Measurements from ENCODE around the gene TCP11L1.

Gene TCP11L1

DNA sequence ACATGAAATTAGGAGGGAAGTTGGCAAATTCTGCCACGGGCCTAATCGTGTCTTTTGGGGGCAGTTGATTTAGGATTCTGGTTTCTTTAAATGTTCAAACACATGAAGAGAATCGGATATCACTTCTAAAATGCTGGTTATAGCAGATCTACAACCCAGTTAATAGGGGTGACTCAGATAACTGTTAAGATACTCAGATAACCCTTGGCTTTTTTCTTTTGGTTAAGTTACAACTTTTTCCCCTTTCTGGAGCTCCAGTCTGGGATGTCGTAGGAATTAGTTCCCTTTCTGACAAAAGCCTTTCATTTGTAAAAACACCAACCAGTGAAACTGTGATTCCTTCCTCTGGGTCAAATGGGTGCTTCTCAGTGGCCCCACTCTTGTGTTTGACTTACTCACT is 22.7 kb upstream of the TCP11L1 start:
- no peaks in the 10 kb centered on the region for H4K20me1 ChIP-seq (ENCODE audit: insufficient read depth, low read length)
- H3K79me2 ChIP-seq (ENCODE audit: low read length) = no peaks in the 10 kb centered on the region
- H3K9me3 ChIP-seq (replicated peaks; ENCODE audit: insufficient read depth, low read length) = no peaks in the 10 kb centered on the region
- H3K4me1 ChIP-seq (ENCODE audit: low read length) = peaks cover 4% of the 10 kb centered on the region
- no peak for DNase-seq
- no peak overlapping the region for H3K4me3 ChIP-seq (ENCODE audit: low read length)
- no peak overlapping the region for H2AFZ ChIP-seq (ENCODE audit: low read length)
- H3K9ac ChIP-seq (ENCODE audit: low read length) = no peak overlapping the region
- H3K27me3 ChIP-seq (replicated peaks; ENCODE audit: insufficient read depth, low read length) = no peaks in the 10 kb centered on the region
- H3K27ac ChIP-seq (ENCODE audit: low read length) = no peak overlapping the region
- TF ChIP-seq EZH2 (optimal IDR thresholded peaks at IDR 0.05; ENCODE audit: low read depth, low read length) (no peak), EZH2phosphoT487 (IDR thresholded peaks at IDR 0.05; ENCODE audit: low read length) (no peak)
- TF ChIP-seq, protein P1, sequence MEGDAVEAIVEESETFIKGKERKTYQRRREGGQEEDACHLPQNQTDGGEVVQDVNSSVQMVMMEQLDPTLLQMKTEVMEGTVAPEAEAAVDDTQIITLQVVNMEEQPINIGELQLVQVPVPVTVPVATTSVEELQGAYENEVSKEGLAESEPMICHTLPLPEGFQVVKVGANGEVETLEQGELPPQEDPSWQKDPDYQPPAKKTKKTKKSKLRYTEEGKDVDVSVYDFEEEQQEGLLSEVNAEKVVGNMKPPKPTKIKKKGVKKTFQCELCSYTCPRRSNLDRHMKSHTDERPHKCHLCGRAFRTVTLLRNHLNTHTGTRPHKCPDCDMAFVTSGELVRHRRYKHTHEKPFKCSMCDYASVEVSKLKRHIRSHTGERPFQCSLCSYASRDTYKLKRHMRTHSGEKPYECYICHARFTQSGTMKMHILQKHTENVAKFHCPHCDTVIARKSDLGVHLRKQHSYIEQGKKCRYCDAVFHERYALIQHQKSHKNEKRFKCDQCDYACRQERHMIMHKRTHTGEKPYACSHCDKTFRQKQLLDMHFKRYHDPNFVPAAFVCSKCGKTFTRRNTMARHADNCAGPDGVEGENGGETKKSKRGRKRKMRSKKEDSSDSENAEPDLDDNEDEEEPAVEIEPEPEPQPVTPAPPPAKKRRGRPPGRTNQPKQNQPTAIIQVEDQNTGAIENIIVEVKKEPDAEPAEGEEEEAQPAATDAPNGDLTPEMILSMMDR (IDR thresholded peaks at IDR 0.05; ENCODE audit: low read length) = no peak
- no peaks in the 10 kb centered on the region for H3K36me3 ChIP-seq (replicated peaks; ENCODE audit: insufficient read depth, low read length)
- no peak overlapping the region for H3K4me2 ChIP-seq (ENCODE audit: low read depth, low read length)
- H3F3A ChIP-seq (ENCODE audit: insufficient read depth, low read length) = no peaks in the 10 kb centered on the region
- no peaks in the 10 kb centered on the region for H3K9me2 ChIP-seq (replicated peaks; ENCODE audit: insufficient read depth, low read length)

DNA sequence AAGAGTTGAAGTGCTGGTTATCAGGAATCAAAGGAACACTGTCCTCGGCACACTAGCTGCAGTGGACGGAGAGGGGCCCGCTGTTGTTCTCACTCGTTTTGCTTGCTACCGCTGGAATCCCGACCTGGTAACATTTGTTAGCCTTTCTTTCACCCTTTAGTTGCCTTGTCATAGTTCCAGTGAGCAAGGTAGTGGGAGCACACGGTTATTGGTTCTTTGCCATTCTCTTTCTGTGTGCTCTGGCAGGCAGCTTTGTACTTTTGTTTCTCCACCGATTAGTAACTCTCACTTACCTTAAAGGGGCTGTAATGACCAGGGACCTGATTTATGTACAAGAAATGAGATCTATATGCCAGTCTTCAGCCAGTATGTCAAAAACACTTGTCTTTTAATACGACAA is 21.9 kb upstream of the TCP11L1 start:
- H3K4me3 ChIP-seq (ENCODE audit: low read length) = no peak overlapping the region
- no peaks in the 10 kb centered on the region for H3F3A ChIP-seq (ENCODE audit: insufficient read depth, low read length)
- H4K20me1 ChIP-seq (ENCODE audit: insufficient read depth, low read length) = no peaks in the 10 kb centered on the region
- H3K9me2 ChIP-seq (replicated peaks; ENCODE audit: insufficient read depth, low read length) = no peaks in the 10 kb centered on the region
- no peak overlapping the region for H2AFZ ChIP-seq (ENCODE audit: low read length)
- no peak overlapping the region for H3K27ac ChIP-seq (ENCODE audit: low read length)
- H3K9ac ChIP-seq (ENCODE audit: low read length) = no peak overlapping the region
- H3K9me3 ChIP-seq (replicated peaks; ENCODE audit: insufficient read depth, low read length) = no peaks in the 10 kb centered on the region
- H3K79me2 ChIP-seq (ENCODE audit: low read length) = no peaks in the 10 kb centered on the region
- H3K27me3 ChIP-seq (replicated peaks; ENCODE audit: insufficient read depth, low read length) = no peaks in the 10 kb centered on the region
- TF ChIP-seq, protein P1 (IDR thresholded peaks at IDR 0.05; ENCODE audit: low read length) = no peak
- TF ChIP-seq EZH2 (optimal IDR thresholded peaks at IDR 0.05; ENCODE audit: low read depth, low read length) (no peak), EZH2phosphoT487 (IDR thresholded peaks at IDR 0.05; ENCODE audit: low read length) (no peak)
- no peak overlapping the region for H3K4me2 ChIP-seq (ENCODE audit: low read depth, low read length)
- no peak for DNase-seq
- H3K36me3 ChIP-seq (replicated peaks; ENCODE audit: insufficient read depth, low read length) = no peaks in the 10 kb centered on the region
- H3K4me1 ChIP-seq (ENCODE audit: low read length) = no peaks in the 10 kb centered on the region

DNA sequence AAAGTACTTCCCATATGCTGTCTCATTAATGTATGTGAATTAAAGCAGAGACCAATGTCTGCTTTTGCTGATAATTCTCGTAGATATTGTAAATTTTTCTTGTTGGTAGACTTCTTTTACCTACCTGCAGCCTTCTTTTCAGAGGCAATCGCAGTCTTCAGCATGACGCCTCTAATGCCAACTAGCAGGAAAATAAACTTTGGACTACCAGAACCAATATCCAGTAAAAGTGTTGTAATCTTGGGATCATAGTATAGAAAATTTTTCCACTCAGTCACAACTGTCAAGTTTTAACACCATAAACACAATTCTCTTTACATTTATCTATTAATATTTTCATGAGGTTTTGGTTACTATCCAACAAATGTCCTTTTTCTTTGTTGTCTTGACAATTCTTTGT is 21.4 kb upstream of the TCP11L1 start:
- Histone ChIP-seq H3K27ac (ENCODE audit: low read length) (no peak overlapping the region), H3K9me2 (replicated peaks; ENCODE audit: insufficient read depth, low read length) (no peaks in the 10 kb centered on the region), H3K27me3 (replicated peaks; ENCODE audit: insufficient read depth, low read length) (no peaks in the 10 kb centered on the region), H3K4me3 (ENCODE audit: low read length) (no peak overlapping the region), H3F3A (ENCODE audit: insufficient read depth, low read length) (no peaks in the 10 kb centered on the region), H3K9me3 (replicated peaks; ENCODE audit: insufficient read depth, low read length) (no peaks in the 10 kb centered on the region), H2AFZ (ENCODE audit: low read length) (no peak overlapping the region), H3K4me2 (ENCODE audit: low read depth, low read length) (no peak overlapping the region), H3K36me3 (replicated peaks; ENCODE audit: insufficient read depth, low read length) (no peaks in the 10 kb centered on the region), H3K9ac (ENCODE audit: low read length) (no peak overlapping the region), H4K20me1 (ENCODE audit: insufficient read depth, low read length) (no peaks in the 10 kb centered on the region), H3K4me1 (ENCODE audit: low read length) (no peaks in the 10 kb centered on the region), H3K79me2 (ENCODE audit: low read length) (no peaks in the 10 kb centered on the region)
- no peak for DNase-seq
- TF ChIP-seq EZH2phosphoT487 (IDR thresholded peaks at IDR 0.05; ENCODE audit: low read length) = no peak
- TF ChIP-seq, protein P1 (IDR thresholded peaks at IDR 0.05; ENCODE audit: low read length) = no peak

All from MM.1S (cell line).